Heart left ventricle (tissue), 16 donors: ENCODE results near the gene GAB2. TPM values are rescaled to one million over a fixed set of nuclear protein-coding genes. Genes with fewer than 3 reads are reported as not detected.

ENCODE experiments used
- ATAC-seq, 4 donors: fragments of 200-7000 bp; cut with Tn5 transposase; one replicate each; pipeline ENCODE4 v1.9.1; 2020 to 2022; ENCODE audit warnings: moderate library complexity in 4 of 4, mild to moderate bottlenecking in 3 of 4, moderate number of reproducible peaks in 1 of 4
- DNase-seq, 5 donors: peaks; one replicate each; pipeline ENCODE4 v3.0.0-alpha.2; 2020
- H3K27ac ChIP-seq, 12 donors: fragments of 200-600 bp; sonication (generic) in 4 of 12; one replicate each; pipeline versions ENCODE4 v1.5.0 to v1.8.0; 2016 to 2022; ENCODE audit warnings: mild to moderate bottlenecking in 2 of 12
- H3K27me3 ChIP-seq, 9 donors: fragments of 200-600 bp; sonication (generic) in 2 of 9; one replicate each; pipeline versions ENCODE4 v1.5.1 to v1.8.0; 2016 to 2022; ENCODE audit warnings: mild to moderate bottlenecking in 3 of 9
- H3K36me3 ChIP-seq, 9 donors: fragments of 200-600 bp; sonication (generic) in 2 of 9; one replicate each; pipeline versions ENCODE4 v1.5.0 to v1.8.0; 2018 to 2022; ENCODE audit warnings: mild to moderate bottlenecking in 2 of 9
- H3K4me1 ChIP-seq, 12 donors: fragments of 200-600 bp; sonication (generic) in 4 of 12; one replicate each; pipeline versions ENCODE4 v1.5.0 to v1.8.0; 2016 to 2022; ENCODE audit warnings: mild to moderate bottlenecking in 3 of 12
- H3K4me3 ChIP-seq, 12 donors: fragments of 200-600 bp; sonication (generic) in 4 of 12; one replicate each; pipeline versions ENCODE4 v1.5.0 to v1.8.0; 2017 to 2022; ENCODE audit warnings: mild to moderate bottlenecking in 9 of 12, moderate library complexity in 4 of 12
- H3K9me3 ChIP-seq, 12 donors: fragments of 200-600 bp; sonication (generic) in 4 of 12; one replicate each; pipeline versions ENCODE4 v1.5.0 to v1.8.0; 2016 to 2022; ENCODE audit warnings: mild to moderate bottlenecking in 1 of 12
- POLR2A ChIP-seq, 2 donors: fragments of 450-650 bp; IDR thresholded peaks; one replicate each; pipeline ENCODE4 v1.6.1; 2017; ENCODE audit warnings: antibody characterized with exemption in 2 of 2, mild to moderate bottlenecking in 2 of 2, moderate library complexity in 2 of 2
- whole genome bisulfite sequencing, 4 donors: extraction: QIAGEN DNeasy Blood & Tissue Kit in 2 of 4; methylation state at CpG; one replicate each; pipeline versions ENCODE4 v1.1.5 to v1.1.7; 2013 to 2018; 5-methylcytosine and 5-hydroxymethylcytosine counted together
- intact Hi-C, 10 donors: fragments of 100-400 bp; cut with DNase I; formaldehyde crosslinking; loops; one replicate each; pipeline versions ENCODE4 v1.11.1 to v1.14.2; 2022
- polyA plus RNA-seq, 2 donors: library from polyadenylated mRNA; stranded (reverse); fragments of 200-250 nt; gene quantifications; one replicate each; pipeline ENCODE4 v1.2.3, GENCODE V29; 2013
- total RNA-seq, 9 donors: library from RNA; depleted of rRNA in 2 of 9; stranded (reverse); fragments of >200 nt in 2 of 9; fragmentation: NEBNext Ultra II Directional in 3 of 9; extraction: Animal tissue kit (Norgen Biotek cat#: 25700) in 3 of 9; gene quantifications; one replicate each; pipeline versions ENCODE4 v1.1.0 to v1.2.4, GENCODE V29; 2016 to 2023
- TF ChIP-seq, protein P1 (sequence below), 12 donors: fragments of 200-600 bp; sonication (generic) in 4 of 12; IDR thresholded peaks; one replicate each; pipeline versions ENCODE4 v1.5.0 to v1.8.0; 2018 to 2022; ENCODE audit warnings: antibody characterized with exemption in 12 of 12, mild to moderate bottlenecking in 5 of 12
- donor health status: ischemic (EF 13 %, LVEDD 7.1; RV severe dilation, severe dysfunction).
- donor health status: healthy with polysubstance abuse.
- donor health status: DM: no; HTN: yes; CAD: no.
- donor health status: DM: no; HTN: no; CAD: no.
- donor health status: ischemic (EF 25% LVEDD 6.9; RV normal size, moderate dysfunction).
- donor health status: ischemic (EF 25% LVEDD 5.7; RV mildly dilated, moderate dysfunction).
- donor health status: healthy.
- donor health status: DM: yes; HTN: yes; CAD: no.
- donor health status: ischemic (EF 35%, LVEDD 5.7; RV mildly dilated, moderate dysfunction).
- donor health status: nonischemic (EF 11% LVEDD 7.7; RV severe dilation, severe dysfunction).
- donor health status: DM: yes; HTN: yes; CAD: no.
- donor health status: PGD.
- donor health status: ischemic (EF 29% LVEDD 5.4; RV normal size, mild dysfunction).
- donor health status: nonischemic (EF 23%, LVEDD 6.1; RV moderate dilation, normal function).

GAB2 gene
- total and polyA plus RNA-seq, 11 donors = 6.1 to 53.0 (median 30.0) TPM

DNA sequence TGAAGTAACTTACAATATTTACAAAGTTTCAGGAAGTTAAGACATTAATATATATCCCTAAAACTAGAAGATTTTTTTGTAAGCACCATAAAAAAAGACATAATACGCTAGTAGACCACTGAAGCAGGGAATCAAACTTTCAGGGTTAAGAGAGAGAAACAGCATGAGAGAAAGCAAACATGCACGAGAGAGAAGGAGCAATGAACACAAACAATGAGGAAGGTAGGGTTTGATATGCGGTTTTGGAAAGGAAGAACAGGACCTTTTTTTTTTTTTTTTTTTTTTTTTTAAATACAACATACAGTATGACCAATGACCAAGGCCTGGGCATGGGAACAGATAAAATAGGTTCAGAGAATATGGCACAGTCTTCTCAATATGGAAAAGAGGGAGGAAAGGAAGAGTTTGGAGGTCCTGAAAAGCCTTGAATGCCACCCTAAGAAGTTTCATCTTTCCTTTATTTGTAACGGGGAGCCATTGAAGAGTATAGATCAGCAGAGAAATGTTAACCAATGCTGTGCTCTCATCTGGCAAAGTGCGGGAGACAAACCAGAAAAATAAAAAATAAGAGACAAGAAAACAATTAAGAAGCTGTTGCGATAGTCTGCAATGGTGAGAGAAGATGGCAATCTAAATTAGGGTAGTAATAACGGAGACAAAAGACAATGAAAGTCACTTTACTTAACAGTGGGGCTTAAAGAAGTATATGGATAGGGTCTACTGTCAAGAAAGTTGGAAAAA is 127.9 kb downstream of the GAB2 start:
- ATAC-seq = no peak
- no peak for DNase-seq
- Histone ChIP-seq H3K4me3 (no peak overlapping the region), H3K4me1 (peaks cover 0 to 42% (median 7%) of the 10 kb centered on the region in 12 donors), H3K27me3 (no peaks in the 10 kb centered on the region), H3K9me3 (peaks cover 0 to 16% (median 6%) of the 10 kb centered on the region in 12 donors), H3K36me3 (no peaks in the 10 kb centered on the region), H3K27ac (peak overlapping the region in 1 of 12 donors; percentile 86)
- 80 to 92% (median 83%) methylated on average over 7 of the region's 7 CpGs for WGBS, 4 donors
- intact Hi-C loops = loop anchor here in 1 of 10 donors (10.0 kb wide), 1 partner anchor 55 kb away; no protein-coding TSS in a partner anchor
- no peak for TF ChIP-seq POLR2A (IDR thresholded peaks at IDR 0.05)
- TF ChIP-seq, protein P1, sequence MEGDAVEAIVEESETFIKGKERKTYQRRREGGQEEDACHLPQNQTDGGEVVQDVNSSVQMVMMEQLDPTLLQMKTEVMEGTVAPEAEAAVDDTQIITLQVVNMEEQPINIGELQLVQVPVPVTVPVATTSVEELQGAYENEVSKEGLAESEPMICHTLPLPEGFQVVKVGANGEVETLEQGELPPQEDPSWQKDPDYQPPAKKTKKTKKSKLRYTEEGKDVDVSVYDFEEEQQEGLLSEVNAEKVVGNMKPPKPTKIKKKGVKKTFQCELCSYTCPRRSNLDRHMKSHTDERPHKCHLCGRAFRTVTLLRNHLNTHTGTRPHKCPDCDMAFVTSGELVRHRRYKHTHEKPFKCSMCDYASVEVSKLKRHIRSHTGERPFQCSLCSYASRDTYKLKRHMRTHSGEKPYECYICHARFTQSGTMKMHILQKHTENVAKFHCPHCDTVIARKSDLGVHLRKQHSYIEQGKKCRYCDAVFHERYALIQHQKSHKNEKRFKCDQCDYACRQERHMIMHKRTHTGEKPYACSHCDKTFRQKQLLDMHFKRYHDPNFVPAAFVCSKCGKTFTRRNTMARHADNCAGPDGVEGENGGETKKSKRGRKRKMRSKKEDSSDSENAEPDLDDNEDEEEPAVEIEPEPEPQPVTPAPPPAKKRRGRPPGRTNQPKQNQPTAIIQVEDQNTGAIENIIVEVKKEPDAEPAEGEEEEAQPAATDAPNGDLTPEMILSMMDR (IDR thresholded peaks at IDR 0.05) = no peak

DNA sequence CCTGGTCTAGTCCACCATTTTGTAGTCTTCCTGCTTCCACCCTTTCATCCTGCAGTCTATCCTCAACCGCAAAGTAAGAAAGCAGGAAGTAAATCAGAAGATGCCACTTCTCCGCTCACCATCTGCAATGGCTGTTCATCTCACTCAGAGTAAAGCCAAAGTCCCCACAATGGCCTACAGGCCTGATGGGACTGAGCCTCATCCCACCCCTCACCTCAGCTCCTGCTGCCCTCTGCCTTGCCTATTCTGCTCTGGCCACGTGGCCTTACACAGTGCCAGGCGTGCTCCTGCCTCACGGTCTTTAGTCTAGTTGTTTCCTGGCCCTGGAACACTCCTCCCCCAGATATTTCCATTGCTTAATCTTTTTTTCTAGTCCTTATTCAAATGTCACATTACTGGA is 133.4 kb downstream of the GAB2 start:
- Histone ChIP-seq H3K36me3 (peaks cover 0 to 15% (median 11%) of the 10 kb centered on the region in 9 donors), H3K27ac (no peak overlapping the region), H3K4me3 (no peak overlapping the region), H3K4me1 (peaks cover 0 to 23% (median 3%) of the 10 kb centered on the region in 12 donors), H3K9me3 (peaks cover 0 to 13% (median 6%) of the 10 kb centered on the region in 12 donors), H3K27me3 (no peaks in the 10 kb centered on the region)
- 79 to 89% (median 86%) methylated on average over 5 of the region's 5 CpGs for WGBS, 4 donors
- DNase-seq = no peak
- TF ChIP-seq, protein P1 (IDR thresholded peaks at IDR 0.05) = no peak
- TF ChIP-seq POLR2A (IDR thresholded peaks at IDR 0.05) = no peak
- intact Hi-C loops = no loop called here
- ATAC-seq = peak in 2 of 4 donors; percentile 55 to 61

DNA sequence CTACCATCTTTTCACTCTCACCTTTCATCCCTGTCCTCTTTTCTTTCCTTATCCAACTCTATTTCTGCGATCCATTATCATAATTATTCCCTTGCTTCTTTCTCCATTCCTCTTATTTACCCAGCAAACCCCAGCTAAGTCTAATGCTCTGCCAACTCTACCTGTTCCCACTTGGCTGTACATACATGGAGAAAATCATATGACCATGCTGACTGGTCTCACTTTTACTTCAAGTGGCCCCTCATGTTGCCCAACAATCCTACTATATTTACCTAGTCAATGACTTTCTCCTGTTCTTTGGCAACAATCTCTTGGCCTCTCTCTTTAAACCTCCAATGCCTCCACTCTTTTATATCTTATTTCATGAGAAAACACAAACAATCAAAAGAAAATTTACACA is 134.8 kb downstream of the GAB2 start:
- Histone ChIP-seq H3K27me3 (no peaks in the 10 kb centered on the region), H3K36me3 (peaks cover 0 to 17% (median 11%) of the 10 kb centered on the region in 9 donors), H3K27ac (no peak overlapping the region), H3K9me3 (no peaks in the 10 kb centered on the region), H3K4me3 (no peak overlapping the region), H3K4me1 (peaks cover 0 to 33% (median 7%) of the 10 kb centered on the region in 12 donors)
- no peak for ATAC-seq
- DNase-seq = no peak
- WGBS, 4 donors = 98 to 100% (median 99%) methylated on average over 1 of the region's 1 CpG
- intact Hi-C loops = no loop called here
- TF ChIP-seq, protein P1 (IDR thresholded peaks at IDR 0.05) = no peak
- TF ChIP-seq POLR2A (IDR thresholded peaks at IDR 0.05) = no peak

DNA sequence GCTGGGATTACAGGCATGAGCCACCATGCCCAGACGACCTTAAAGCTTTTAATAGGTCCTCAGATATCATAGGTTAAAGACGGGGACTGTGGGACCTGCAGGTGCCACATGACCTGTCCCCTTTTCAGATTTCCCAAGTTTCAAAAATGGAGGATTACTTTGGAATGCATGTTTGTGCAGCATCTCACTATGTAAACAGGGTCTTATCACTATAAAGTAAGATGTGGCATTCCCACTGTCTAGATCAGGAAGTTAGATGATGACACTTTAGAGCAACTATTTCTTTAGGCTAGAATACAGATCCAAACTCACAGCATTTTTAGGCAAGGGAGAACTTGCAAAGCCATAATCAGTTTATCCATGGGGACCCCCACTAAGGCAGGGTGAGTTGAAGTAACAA is 136.1 kb downstream of the GAB2 start:
- ATAC-seq = no peak

More for the DNA sequence above, 136.1 kb downstream of the GAB2 start:
- peaks cover 0 to 42% (median 13%) of the 10 kb centered on the region in 12 donors for H3K4me1 ChIP-seq
- no peaks in the 10 kb centered on the region for H3K27me3 ChIP-seq
- intact Hi-C loops = no loop called here
- no peaks in the 10 kb centered on the region for H3K9me3 ChIP-seq
- TF ChIP-seq, protein P1 (IDR thresholded peaks at IDR 0.05) = no peak
- no peak for TF ChIP-seq POLR2A (IDR thresholded peaks at IDR 0.05)
- peaks cover 0 to 18% (median 11%) of the 10 kb centered on the region in 9 donors for H3K36me3 ChIP-seq
- WGBS, 4 donors = 88 to 100% (median 93%) methylated on average over 2 of the region's 2 CpGs
- H3K4me3 ChIP-seq = no peak overlapping the region
- DNase-seq = no peak
- H3K27ac ChIP-seq = no peak overlapping the region
